Nucleus accumbens (tissue), 56 donors: ENCODE results near the gene OR13C2.

ENCODE experiments used
- DNase-seq, 56 donors: peaks; one replicate each; lab custom pipeline; 2025; lab: John Stamatoyannopoulos, UW

OR13C2 gene

DNA sequence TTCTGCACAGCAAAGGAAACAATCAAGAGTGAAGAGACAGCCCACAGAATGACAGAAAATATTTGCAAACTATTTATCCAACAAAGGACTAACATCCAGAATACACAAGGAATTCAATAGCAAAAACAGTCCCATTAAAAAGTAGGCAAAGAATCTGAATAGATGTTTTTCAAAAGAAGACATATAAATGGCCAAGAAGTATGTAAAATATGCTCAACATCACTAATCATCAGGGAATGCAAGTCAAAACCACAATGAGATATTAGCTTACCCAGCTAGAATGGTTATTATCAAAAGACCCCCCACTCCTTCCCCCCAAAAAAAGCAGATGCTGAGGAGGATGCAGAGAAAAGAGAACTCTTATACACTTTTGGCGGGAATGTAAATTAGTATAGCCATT lies 49.9 kb downstream of the OR13C2 start:
- no peak for DNase-seq
